Activated gamma-delta T cell (primary cell): ENCODE measurements around the gene RMRP.

Source experiments
- DNase-seq: peaks from one replicate; lab custom pipeline; 2025; lab: John Stamatoyannopoulos, UW

RMRP gene

DNA sequence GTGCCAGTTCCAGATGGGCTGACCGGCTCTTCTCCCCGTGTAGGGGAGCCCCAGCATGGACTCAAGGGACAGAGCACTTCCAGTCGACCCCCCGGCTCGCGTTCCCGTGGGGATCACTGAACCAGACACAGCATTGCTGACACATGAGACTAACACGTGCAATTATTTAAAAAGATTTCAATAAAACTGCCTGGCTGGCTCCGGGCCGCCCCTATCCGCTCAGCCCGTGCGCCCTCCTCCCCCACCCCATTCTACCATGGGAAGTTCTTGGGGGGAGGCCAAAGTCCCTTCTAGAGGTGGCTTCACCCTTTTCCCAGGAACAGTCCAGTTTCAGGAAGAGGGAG, 48.0 kb downstream of the RMRP start:
- DNase-seq: no peak

DNA sequence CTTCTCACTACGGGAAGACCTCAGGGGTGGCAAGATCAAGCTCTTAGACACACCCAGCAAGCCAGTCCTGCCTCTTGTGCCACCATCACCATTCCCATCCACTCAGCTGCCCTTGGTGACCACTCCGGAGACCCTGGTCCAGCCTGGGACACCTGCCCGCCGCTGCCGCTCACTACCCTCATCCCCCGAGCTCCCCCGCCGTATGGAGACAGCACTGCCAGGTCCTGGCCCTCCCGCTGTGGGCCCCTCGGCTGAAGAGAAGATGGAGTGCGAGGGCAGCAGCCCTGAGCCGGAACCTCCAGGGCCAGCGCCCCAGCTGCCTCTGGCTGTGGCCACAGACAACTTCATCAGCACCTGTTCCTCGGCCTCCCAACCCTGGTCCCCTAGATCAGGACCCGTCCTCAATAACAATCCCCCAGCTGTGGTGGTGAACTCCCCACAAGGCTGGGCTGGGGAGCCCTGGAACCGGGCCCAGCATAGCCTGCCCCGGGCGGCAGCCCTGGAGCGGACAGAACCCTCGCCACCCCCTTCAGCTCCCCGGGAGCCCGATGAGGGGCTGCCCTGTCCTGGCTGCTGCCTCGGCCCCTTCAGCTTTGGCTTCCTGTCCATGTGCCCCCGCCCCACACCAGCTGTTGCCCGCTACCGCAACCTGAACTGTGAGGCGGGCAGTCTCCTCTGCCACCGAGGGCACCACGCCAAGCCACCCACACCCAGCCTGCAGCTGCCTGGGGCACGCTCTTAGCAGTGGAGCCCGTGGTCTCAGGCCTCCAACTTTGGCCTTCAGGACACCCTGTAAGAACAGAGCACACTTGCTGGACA, 48.6 kb downstream of the RMRP start:
- no peak for DNase-seq

DNA sequence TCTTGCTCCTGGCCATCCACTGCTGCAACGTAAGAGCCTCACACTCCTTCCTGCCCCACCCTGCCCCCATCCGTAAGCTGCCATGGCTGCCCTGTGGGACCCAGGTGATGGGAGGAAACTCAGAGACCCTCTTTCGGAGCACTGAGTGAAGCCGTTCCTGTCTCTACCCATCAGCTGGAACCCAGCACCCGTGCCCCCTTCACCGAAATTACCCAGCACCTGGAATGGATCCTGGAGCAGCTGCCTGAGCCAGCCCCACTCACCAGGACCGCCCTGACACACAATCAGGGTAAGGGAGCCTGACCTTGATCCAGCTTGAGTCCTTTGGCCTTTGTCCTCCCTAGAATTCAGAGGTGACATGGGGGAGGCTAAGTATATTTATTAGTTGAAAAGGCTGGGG, 49.6 kb downstream of the RMRP start:
- no peak for DNase-seq
